ENCODE data around the gene SLC41A3. TPM values are rescaled to one million over a fixed set of nuclear protein-coding genes. Genes with fewer than 3 reads are reported as not detected.
"Not testable (repeated sequence)": the region's sequence is repeated elsewhere in the genome, so short reads cannot be mapped to it uniquely, and the experiment has no call there.

The SLC41A3 gene
- total RNA-seq, 1 donor from 2014 or later = 58.8 TPM

GRCh38 chr3:125971997-125972944 is 111.7 kb downstream of the SLC41A3 start:
- not testable (repeated sequence) for H3K36me3 Mint-ChIP-seq (ENCODE audit: low read depth); H3K9me3 Mint-ChIP-seq
- Mint-ChIP-seq H3K27me3 (ENCODE audit: low read depth) (peaks cover 31% of the 10 kb centered on the region), H3K27ac (ENCODE audit: unreplicated experiment) (peak overlapping the region; percentile 63), H3K4me1 (peaks cover 40% of the 10 kb centered on the region), H3K4me3 (peak overlapping the region; percentile 86)
- peak; percentile 41 for DNase-seq (ENCODE audit: low read depth, low spot score)
- TF ChIP-seq, protein P1, sequence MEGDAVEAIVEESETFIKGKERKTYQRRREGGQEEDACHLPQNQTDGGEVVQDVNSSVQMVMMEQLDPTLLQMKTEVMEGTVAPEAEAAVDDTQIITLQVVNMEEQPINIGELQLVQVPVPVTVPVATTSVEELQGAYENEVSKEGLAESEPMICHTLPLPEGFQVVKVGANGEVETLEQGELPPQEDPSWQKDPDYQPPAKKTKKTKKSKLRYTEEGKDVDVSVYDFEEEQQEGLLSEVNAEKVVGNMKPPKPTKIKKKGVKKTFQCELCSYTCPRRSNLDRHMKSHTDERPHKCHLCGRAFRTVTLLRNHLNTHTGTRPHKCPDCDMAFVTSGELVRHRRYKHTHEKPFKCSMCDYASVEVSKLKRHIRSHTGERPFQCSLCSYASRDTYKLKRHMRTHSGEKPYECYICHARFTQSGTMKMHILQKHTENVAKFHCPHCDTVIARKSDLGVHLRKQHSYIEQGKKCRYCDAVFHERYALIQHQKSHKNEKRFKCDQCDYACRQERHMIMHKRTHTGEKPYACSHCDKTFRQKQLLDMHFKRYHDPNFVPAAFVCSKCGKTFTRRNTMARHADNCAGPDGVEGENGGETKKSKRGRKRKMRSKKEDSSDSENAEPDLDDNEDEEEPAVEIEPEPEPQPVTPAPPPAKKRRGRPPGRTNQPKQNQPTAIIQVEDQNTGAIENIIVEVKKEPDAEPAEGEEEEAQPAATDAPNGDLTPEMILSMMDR (conservative IDR thresholded peaks at IDR 0.05) = peak; percentile 80

DNA sequence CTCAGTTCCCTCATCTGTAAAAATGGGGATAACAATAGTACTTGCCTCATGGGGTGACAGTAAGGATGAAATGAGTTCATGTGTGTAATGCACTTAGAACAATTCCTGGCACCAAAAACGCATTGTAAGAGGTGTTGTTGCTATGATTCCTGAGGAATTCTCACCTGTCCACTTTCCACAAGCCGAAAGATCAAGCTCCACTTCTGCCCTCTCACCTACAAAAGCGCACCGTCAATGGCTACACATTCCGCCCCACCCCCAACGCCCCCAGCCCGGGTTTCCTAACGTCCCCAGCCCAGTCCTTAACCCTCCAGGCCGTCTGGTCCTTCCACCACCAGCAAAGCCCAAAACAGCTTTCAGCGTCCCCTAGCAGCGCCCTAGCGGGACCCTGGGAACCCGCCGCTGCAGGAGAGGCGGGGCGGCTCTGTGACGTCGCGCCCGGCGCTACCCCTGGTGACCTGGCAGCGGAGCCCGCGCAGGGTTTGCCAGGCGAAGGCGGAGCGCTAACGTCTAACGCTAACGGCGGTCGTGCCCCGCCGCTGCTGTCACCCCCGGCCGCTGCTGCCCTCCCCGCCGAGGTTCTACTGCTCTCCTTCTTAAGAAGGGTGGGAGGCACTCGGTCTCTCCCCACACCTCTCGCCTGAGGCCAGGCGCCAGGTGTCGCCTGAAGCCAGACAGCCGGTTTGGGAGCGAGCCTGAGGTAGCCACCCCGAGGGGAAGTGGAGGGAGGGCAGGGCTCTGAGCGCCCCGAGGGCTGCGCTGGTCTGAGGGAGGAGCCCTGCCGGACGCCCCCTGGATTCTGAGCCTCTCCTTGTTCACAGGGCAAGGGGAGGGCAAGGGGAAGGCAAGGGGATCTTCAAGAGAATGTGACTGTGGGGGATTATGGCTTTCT is 115.0 kb downstream of the SLC41A3 start, which contains the start of gene ROPN1B:
TSS of gene ROPN1B (plus strand) at position 478 of the 892 bp plus-strand sequence. CDS start 2,877 bp downstream, outside the sequence.
- H3K27me3 Mint-ChIP-seq (ENCODE audit: low read depth) = peaks cover 31% of the 10 kb centered on the region

GRCh38 chr3:125968121-125968520 is 115.8 kb downstream of the SLC41A3 start:
- H3K9me3 Mint-ChIP-seq; H3K36me3 Mint-ChIP-seq (ENCODE audit: low read depth); DNase-seq (ENCODE audit: low read depth, low spot score); H3K27ac Mint-ChIP-seq (ENCODE audit: unreplicated experiment); H3K4me3 Mint-ChIP-seq: not testable (repeated sequence)
- H3K4me1 Mint-ChIP-seq = peaks cover 10% of the 10 kb centered on the region
- peaks cover 31% of the 10 kb centered on the region for H3K27me3 Mint-ChIP-seq (ENCODE audit: low read depth)

More for the DNA sequence above, 115.0 kb downstream of the SLC41A3 start, which contains the start of gene ROPN1B:
- not testable (repeated sequence) for H3K27ac Mint-ChIP-seq (ENCODE audit: unreplicated experiment); DNase-seq (ENCODE audit: low read depth, low spot score); H3K9me3 Mint-ChIP-seq; H3K36me3 Mint-ChIP-seq (ENCODE audit: low read depth)
- Mint-ChIP-seq H3K4me1 (peaks cover 13% of the 10 kb centered on the region), H3K4me3 (peak within 1 kb of the TSS; percentile 20)

DNA sequence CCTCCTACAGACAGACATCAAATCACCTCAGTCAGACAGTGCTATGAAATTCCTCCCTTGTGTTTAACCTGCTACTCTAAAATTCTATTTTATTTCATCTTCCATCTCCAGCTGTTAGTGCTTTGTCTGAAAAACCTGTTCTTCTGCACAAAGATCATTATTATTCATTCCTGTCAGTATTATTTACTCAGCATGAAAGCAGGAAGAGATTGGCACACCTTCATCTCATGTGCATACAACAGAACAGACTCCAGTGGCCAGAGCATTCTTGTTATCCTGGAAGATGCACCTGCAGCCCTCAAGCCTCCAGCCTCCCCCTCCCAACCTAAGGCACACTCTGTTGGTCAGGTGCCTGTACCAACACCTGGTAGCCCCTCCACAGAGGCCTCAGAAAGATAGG is 116.8 kb downstream of the SLC41A3 start:
- Mint-ChIP-seq H3K27ac (ENCODE audit: unreplicated experiment) (no peak overlapping the region), H3K4me3 (no peak overlapping the region), H3K36me3 (ENCODE audit: low read depth) (no peaks in the 10 kb centered on the region), H3K27me3 (ENCODE audit: low read depth) (peaks cover 27% of the 10 kb centered on the region), H3K9me3 (no peaks in the 10 kb centered on the region), H3K4me1 (peaks cover 5% of the 10 kb centered on the region)
- no peak for DNase-seq (ENCODE audit: low read depth, low spot score)
- TF ChIP-seq, protein P1 (conservative IDR thresholded peaks at IDR 0.05) = no peak

DNA sequence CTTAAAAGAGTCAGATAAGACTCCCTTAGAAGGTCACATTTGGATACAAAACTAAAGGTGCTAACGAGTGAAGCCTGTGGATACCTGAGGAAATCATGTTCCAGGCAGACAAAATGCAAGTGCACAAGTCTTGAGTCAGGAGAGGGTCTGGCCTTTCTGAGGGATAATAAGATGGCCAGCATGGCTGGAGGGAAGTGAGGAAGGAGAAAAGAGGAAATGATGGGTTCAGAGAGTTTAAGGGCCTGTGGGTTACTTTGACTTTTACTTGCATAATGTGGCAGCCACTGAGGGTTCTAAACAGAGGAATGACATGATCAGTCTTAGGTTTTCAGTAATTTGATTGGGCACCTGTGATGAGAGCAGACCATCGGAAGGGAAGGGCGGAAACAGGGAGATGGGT is 118.4 kb downstream of the SLC41A3 start:
- DNase-seq (ENCODE audit: low read depth, low spot score) = no peak
- Mint-ChIP-seq H3K27ac (ENCODE audit: unreplicated experiment) (no peak overlapping the region), H3K36me3 (ENCODE audit: low read depth) (no peaks in the 10 kb centered on the region), H3K4me3 (no peak overlapping the region), H3K9me3 (no peaks in the 10 kb centered on the region), H3K27me3 (ENCODE audit: low read depth) (peaks cover 12% of the 10 kb centered on the region), H3K4me1 (no peaks in the 10 kb centered on the region)
- TF ChIP-seq, protein P1 (conservative IDR thresholded peaks at IDR 0.05) = no peak

DNA sequence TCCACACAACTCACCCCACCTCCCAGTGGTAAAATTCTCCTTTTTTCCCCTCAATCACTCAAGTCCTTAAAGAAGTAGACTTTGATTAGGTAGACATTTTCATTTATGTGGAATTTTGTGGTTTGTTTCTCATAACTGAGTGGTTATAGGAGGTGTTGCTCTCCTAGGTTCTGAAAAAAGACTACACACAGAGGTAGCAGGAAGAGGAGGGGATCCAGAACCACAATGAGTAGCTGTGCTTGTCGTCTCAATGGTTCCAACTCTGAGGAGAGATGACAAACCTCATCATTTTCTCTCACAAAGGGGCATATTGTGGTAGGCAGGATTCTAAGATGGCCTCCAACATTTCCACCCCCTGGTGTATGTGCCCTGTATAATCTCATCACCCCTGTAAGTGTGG is 120.1 kb downstream of the SLC41A3 start:
- not testable (repeated sequence) for H3K27me3 Mint-ChIP-seq (ENCODE audit: low read depth); H3K4me3 Mint-ChIP-seq; H3K27ac Mint-ChIP-seq (ENCODE audit: unreplicated experiment); DNase-seq (ENCODE audit: low read depth, low spot score); H3K4me1 Mint-ChIP-seq; H3K9me3 Mint-ChIP-seq; H3K36me3 Mint-ChIP-seq (ENCODE audit: low read depth)
